Right lobe of liver (tissue), 4 donors: Measurements from ENCODE around the gene SETBP1.

Source experiments
- CTCF ChIP-seq, 4 donors: fragments of 200-600 bp in 3 of 4; fragments of 450-650 bp in 1 of 4; IDR thresholded peaks; one replicate each; pipeline versions ENCODE4 v1.5.1 to v1.8.0; 2016 to 2022; ENCODE audit warnings: antibody characterized with exemption in 4 of 4, mild to moderate bottlenecking in 2 of 4
- POLR2A ChIP-seq: fragments of 450-650 bp; IDR thresholded peaks from one replicate; pipeline ENCODE4 v1.6.1; 2017; ENCODE audit warnings: antibody characterized with exemption, mild to moderate bottlenecking
- donor health status: DM: no; HTN: no; CAD: no.
- donor health status: DM: no; HTN: no; CAD: no.
- donor health status: DM: no; HTN: yes; CAD: no.

- TF ChIP-seq CTCF (IDR thresholded peaks at IDR 0.05) (no peak), POLR2A (no peak)
Observed at GRCh38 chr18:44732599-44732998, 51.9 kb downstream of the SETBP1 start.
